K562 (cell line): ENCODE data around the gene PITPNM1. TPM values are rescaled to one million over a fixed set of nuclear protein-coding genes. Genes with fewer than 3 reads are reported as not detected.
A peak's percentile ranks its signal among the peaks of the same experiment; 100 is the strongest.

Experiments
- ATAC-seq: fragments of 200-7000 bp; cut with Tn5 transposase; 3 replicates; pipeline ENCODE4 v1.9.1; 2020; ENCODE audit warnings: moderate library complexity
- BruUV-seq: library from RNA; stranded (reverse); fragments of 400-500 nt; replicated peaks from 2 replicates; lab custom pipeline; 2021; lab: Mats Ljungman, UMichigan
- CTCF ChIA-PET: fragments of 300-600 bp; formaldehyde crosslinking; extraction: SDS; loops from one replicate; lab custom pipeline; 2021; ENCODE audit warnings: low intra/inter-chr PET ratio; lab: Yijun Ruan, JAX
- POLR2A ChIA-PET: fragments of 300-600, 350-650 bp; sonication (Branson Sonifier 250); formaldehyde crosslinking; extraction: SDS; loops from one replicate; lab custom pipeline; 2021; ENCODE audit warnings: antibody characterized with exemption, inconsistent platforms; lab: Yijun Ruan, JAX
- DNase-seq, 4 experiments: peaks; one replicate each; pipeline versions ENCODE4 v3.0.0 to v3.0.0-alpha.2; 2011 to 2018; ENCODE audit warnings: low spot score in 3 of 4, mixed read lengths in 3 of 4; ENCODE audit errors: extremely low read depth in 1 of 4
- FAIRE-seq: peaks from 2 replicates; lab custom pipeline; 2011; peaks lifted over from hg19 to GRCh38; lab: Jason Lieb, UNC
- H2AFZ ChIP-seq: 2 replicates; pipeline ENCODE4 v1.6.0; 2011; ENCODE audit warnings: low read depth, low read length, control low read depth, inconsistent platforms
- H3K27ac ChIP-seq: fragments of 200-600 bp; 3 replicates; pipeline ENCODE4 v1.8.0; 2011; ENCODE audit warnings: low read depth, mild to moderate bottlenecking, control low read depth, inconsistent platforms, low read length, moderate library complexity, mixed read lengths; ENCODE audit errors: extremely low read depth
- H3K27me3 ChIP-seq, 2 experiments: fragments of 300-600 bp in 1 of 2; 2 replicates in 1 of 2; 3 replicates in 1 of 2; pipeline versions ENCODE4 v1.6.0 to v1.8.0; 2011; ENCODE audit warnings: inconsistent platforms in 2 of 2, low read length in 2 of 2, mild to moderate bottlenecking in 1 of 2, mixed read lengths in 1 of 2, moderate library complexity in 1 of 2; ENCODE audit not compliant: control insufficient read depth in 2 of 2, insufficient read depth in 2 of 2
- H3K36me3 ChIP-seq: fragments of 300-600 bp; 3 replicates; pipeline ENCODE4 v1.8.0; 2011; ENCODE audit warnings: mild to moderate bottlenecking, low read length, inconsistent platforms; ENCODE audit not compliant: control insufficient read depth, insufficient read depth
- H3K4me1 ChIP-seq, 2 experiments: fragments of 200-600 bp in 1 of 2; replicated peaks in 1 of 2; 2 replicates in 1 of 2; 3 replicates in 1 of 2; pipeline versions ENCODE4 v1.5.1 to v1.8.0; 2011; ENCODE audit warnings: inconsistent platforms in 2 of 2, low read length in 2 of 2, mild to moderate bottlenecking in 1 of 2, mixed read lengths in 1 of 2, moderate library complexity in 1 of 2; ENCODE audit not compliant: control insufficient read depth in 2 of 2, insufficient read depth in 2 of 2
- H3K4me2 ChIP-seq: 2 replicates; pipeline ENCODE4 v1.6.1; 2011; ENCODE audit warnings: low read length, control low read depth, inconsistent platforms, mixed read lengths; ENCODE audit not compliant: insufficient read depth
- H3K4me3 ChIP-seq: fragments of 200-600 bp; sonication (generic), shearing (Covaris generic); 2 replicates; pipeline ENCODE4 v1.5.1; 2016; ENCODE audit warnings: control low read depth, inconsistent platforms
- H3K79me2 ChIP-seq: fragments of 200-600 bp; 3 replicates; pipeline ENCODE4 v1.8.0; 2011; ENCODE audit warnings: low read length, inconsistent platforms; ENCODE audit not compliant: control insufficient read depth, insufficient read depth
- H3K9ac ChIP-seq, 2 experiments: 2 replicates each; pipeline versions ENCODE4 v1.6.0 to v1.6.1; 2011; ENCODE audit warnings: low read depth in 2 of 2, low read length in 2 of 2, control low read depth in 1 of 2, inconsistent platforms in 1 of 2, mild to moderate bottlenecking in 1 of 2, mixed read lengths in 1 of 2; ENCODE audit not compliant: insufficient read depth in 1 of 2
- H3K9me1 ChIP-seq: one replicate; pipeline ENCODE4 v1.6.0; 2011; ENCODE audit warnings: inconsistent platforms, mild to moderate bottlenecking, low read length, moderate library complexity; ENCODE audit not compliant: control insufficient read depth, insufficient read depth
- H3K9me3 ChIP-seq: replicated peaks from 2 replicates; pipeline ENCODE4 v1.5.1; 2011; ENCODE audit warnings: low read depth, low read length, inconsistent platforms; ENCODE audit not compliant: control insufficient read depth, insufficient read depth
- H4K20me1 ChIP-seq: replicated peaks from 2 replicates; pipeline ENCODE4 v1.6.1; 2011; ENCODE audit warnings: low read length, inconsistent platforms, mixed read lengths; ENCODE audit not compliant: control insufficient read depth, insufficient read depth
- C11orf30 ChIP-seq: fragments of 450-650 bp; IDR thresholded peaks from 2 replicates; pipeline ENCODE4 v1.6.1; 2016; ENCODE audit warnings: low read depth, mild to moderate bottlenecking
- CBX5 ChIP-seq: IDR thresholded peaks from 2 replicates; pipeline ENCODE4 v1.6.1; 2014; ENCODE audit warnings: low read depth, borderline replicate concordance
- MAFG ChIP-seq: fragments of 450-650 bp; conservative IDR thresholded peaks from 2 replicates; pipeline ENCODE4 v1.6.1; 2016; ENCODE audit warnings: missing genetic modification characterization, missing compliant biosample characterization
- MAFK ChIP-seq: IDR thresholded peaks from 2 replicates; pipeline ENCODE4 v1.6.1; 2011; ENCODE audit warnings: low read length, improper control_type of control experiment
- NR2C1 ChIP-seq, 2 experiments: fragments of 450-650 bp; IDR thresholded peaks; 2 replicates each; pipeline ENCODE4 v1.6.1; 2017; ENCODE audit warnings: mild to moderate bottlenecking in 2 of 2, antibody characterized with exemption in 1 of 2, inconsistent platforms in 1 of 2, missing compliant biosample characterization in 1 of 2, missing genetic modification characterization in 1 of 2
- POLR2H ChIP-seq: IDR thresholded peaks from 2 replicates; pipeline ENCODE4 v1.6.1; 2016; ENCODE audit warnings: missing genetic modification characterization, low read depth, mild to moderate bottlenecking, control low read depth, missing compliant biosample characterization, moderate library complexity
- PRPF4 ChIP-seq: fragments of 200-400 bp; formaldehyde crosslinking; IDR thresholded peaks from one replicate; pipeline ENCODE4 v1.6.1; 2017; ENCODE audit warnings: low read length, low read depth, mild to moderate bottlenecking; ENCODE audit not compliant: insufficient read depth, poor library complexity, severe bottlenecking
- SPI1 ChIP-seq: IDR thresholded peaks from 2 replicates; pipeline ENCODE4 v1.6.1; 2011; ENCODE audit warnings: low read depth, low read length, control low read depth, borderline replicate concordance
- TAF7 ChIP-seq: fragments of 450-650 bp; IDR thresholded peaks from 2 replicates; pipeline ENCODE4 v1.6.1; 2016; ENCODE audit warnings: missing genetic modification characterization, missing compliant biosample characterization
- ZC3H11A ChIP-seq: IDR thresholded peaks from 2 replicates; pipeline ENCODE4 v1.6.1; 2012; ENCODE audit warnings: low read depth, low read length, improper control_type of control experiment
- ZNF316 ChIP-seq: fragments of 450-650 bp; IDR thresholded peaks from 2 replicates; pipeline ENCODE4 v1.6.1; 2016
- WGBS: fragments of 100-300 bp; shearing (Covaris generic); methylation state at CpG from one replicate; pipeline ENCODE4 v1.1.6; 2016; ENCODE audit warnings: low coverage, mixed read lengths; ENCODE audit not compliant: insufficient coverage; ENCODE audit errors: missing lambda C conversion rate; 5-methylcytosine and 5-hydroxymethylcytosine counted together
- in situ Hi-C: fragments of 300-500 bp; cut with MboI; formaldehyde crosslinking; loops from 4 replicates; pipeline ENCODE4 v1.15.0; 2018; ENCODE audit warnings: inconsistent platforms, mixed read lengths
- intact Hi-C: fragments of 100-400 bp; cut with micrococcal nuclease; formaldehyde crosslinking; loops from 2 replicates; pipeline ENCODE4 v1.14.2; 2022
- polyA plus RNA-seq, 8 experiments: library from polyadenylated mRNA; depleted of rRNA in 4 of 8; stranded (reverse) in 5 of 8; unstranded in 3 of 8; fragments of >200 nt; fragmentation: Nextera tagmentation in 2 of 8; fragmentation: Illumina TruSeq in 1 of 8; extraction: Ambion mirVana in 2 of 8; extraction: Trizol in 1 of 8; gene quantifications; 2 replicates each; pipeline versions ENCODE4 v1.2.1 to v1.2.3, GENCODE V29; 2011 to 2014; ENCODE audit warnings: inconsistent platforms in 1 of 8, missing spikeins in 1 of 8
- total RNA-seq, 7 experiments: library from RNA; depleted of rRNA in 6 of 7; stranded (reverse); fragments of >200 nt in 6 of 7; fragmentation: Illumina TruSeq in 2 of 7; extraction: Trizol in 2 of 7; gene quantifications; 2 replicates each; pipeline versions ENCODE4 v1.2.1 to v1.2.3, GENCODE V29; 2011 to 2021; ENCODE audit warnings: low replicate concordance in 1 of 7

The PITPNM1 gene
- total and polyA plus RNA-seq, 9 of the 15 experiments (the other 6 are each of a cell fraction or from before 2014, with no cell fraction given): 0.11 to 53.7 (median 16.0) TPM

- no peak for TF ChIP-seq CBX5
- no peak for TF ChIP-seq NR2C1 (IDR thresholded peaks at IDR 0.05)
- TF ChIP-seq NR2C1 (tag; IDR thresholded peaks at IDR 0.05): no peak
- no peak for TF ChIP-seq PRPF4
- no peak for TF ChIP-seq TAF7 (tag)
Measured at GRCh38 chr11:67450796-67451657, 54.1 kb downstream of the PITPNM1 start (continued).

GRCh38 chr11:67449116-67449844, 55.9 kb downstream of the PITPNM1 start:
- intact Hi-C loops: no loop called here
- in situ Hi-C loops: no loop called here

More at GRCh38 chr11:67449116-67449844, 55.9 kb downstream of the PITPNM1 start:
- no peaks in the 10 kb centered on the region for H3K36me3 ChIP-seq
- no peak overlapping the region for H3K27ac ChIP-seq
- POLR2A ChIA-PET: interaction anchor here (0.6 to 1.3 kb wide), 5 partner anchors 10 to 15 kb away, joined by 3 to 4 read pairs (median 3); partner anchors contain the start of gene PTPRCAP
- ATAC-seq: no peak
- WGBS: 46% methylated on average over 9 of the region's 9 CpGs
- peaks cover 8% of the 10 kb centered on the region for H3K79me2 ChIP-seq
- CTCF ChIA-PET: no interaction called here
- H3K4me2 ChIP-seq: no peak overlapping the region
- H3K4me3 ChIP-seq: no peak overlapping the region
- no peaks in the 10 kb centered on the region for H3K9me1 ChIP-seq
- TF ChIP-seq MAFG (peak; percentile 46), C11orf30 (peak; percentile 78), ZC3H11A (no peak), POLR2H (tag) (no peak), ZNF316 (peak; percentile 84), MAFK (peak; percentile 43), SPI1 (peak; percentile 83)
- TF ChIP-seq, all 486 proteins: peak for 5
- no peaks in the 10 kb centered on the region for H3K27me3 ChIP-seq
- no TSS peak for BruUV-seq
- no peak overlapping the region for H2AFZ ChIP-seq
- no peaks in the 10 kb centered on the region for H4K20me1 ChIP-seq
- H3K4me1 ChIP-seq: peaks cover 7 to 33% of the 10 kb centered on the region in 2 experiments; a peak in 4 of 5 replicates
- H3K9ac ChIP-seq: no peak overlapping the region
- DNase-seq (no peak), FAIRE-seq (no peak)
- H3K9me3 ChIP-seq: no peaks in the 10 kb centered on the region
